GM21576 (cell line): Measurements from ENCODE around the gene C1QTNF9.
A peak's percentile ranks its signal among the peaks of the same experiment; 100 is the strongest.
"Not testable (repeated sequence)": the region's sequence is repeated elsewhere in the genome, so short reads cannot be mapped to it uniquely, and the experiment has no call there.

ENCODE experiments used
- ATAC-seq: cut with Tn5 transposase; IDR thresholded peaks from one replicate; pipeline ENCODE4 v1.9.1; 2021; ENCODE audit warnings: mild to moderate bottlenecking, moderate library complexity; ENCODE audit not compliant: unreplicated experiment

Gene C1QTNF9, protein sequence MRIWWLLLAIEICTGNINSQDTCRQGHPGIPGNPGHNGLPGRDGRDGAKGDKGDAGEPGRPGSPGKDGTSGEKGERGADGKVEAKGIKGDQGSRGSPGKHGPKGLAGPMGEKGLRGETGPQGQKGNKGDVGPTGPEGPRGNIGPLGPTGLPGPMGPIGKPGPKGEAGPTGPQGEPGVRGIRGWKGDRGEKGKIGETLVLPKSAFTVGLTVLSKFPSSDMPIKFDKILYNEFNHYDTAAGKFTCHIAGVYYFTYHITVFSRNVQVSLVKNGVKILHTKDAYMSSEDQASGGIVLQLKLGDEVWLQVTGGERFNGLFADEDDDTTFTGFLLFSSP

DNA sequence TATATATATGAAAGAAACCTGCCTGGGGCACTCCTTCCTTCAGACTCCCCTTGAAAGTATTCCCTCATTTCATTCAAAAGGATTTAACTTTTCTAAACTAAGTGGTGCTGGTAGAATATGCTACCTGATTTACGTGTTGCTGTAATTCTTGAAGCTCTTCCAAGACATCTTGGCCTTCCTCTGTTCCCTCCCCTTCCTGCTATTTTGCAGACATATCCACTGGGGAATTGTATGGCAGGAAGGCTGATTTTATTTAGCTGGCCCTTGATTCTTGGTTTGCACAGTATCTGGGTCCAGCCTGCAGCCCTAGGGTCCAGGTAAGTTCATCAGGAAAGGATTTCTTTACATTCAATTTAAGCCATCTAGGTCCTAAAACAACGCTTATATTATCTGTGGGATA is at the start of gene C1QTNF9:
Gene C1QTNF9 (plus strand): TSS at position 281 of the 400 bp plus-strand sequence. CDS start 6,424 bp downstream, outside the sequence.
- ATAC-seq, result not testable (repeated sequence)

DNA sequence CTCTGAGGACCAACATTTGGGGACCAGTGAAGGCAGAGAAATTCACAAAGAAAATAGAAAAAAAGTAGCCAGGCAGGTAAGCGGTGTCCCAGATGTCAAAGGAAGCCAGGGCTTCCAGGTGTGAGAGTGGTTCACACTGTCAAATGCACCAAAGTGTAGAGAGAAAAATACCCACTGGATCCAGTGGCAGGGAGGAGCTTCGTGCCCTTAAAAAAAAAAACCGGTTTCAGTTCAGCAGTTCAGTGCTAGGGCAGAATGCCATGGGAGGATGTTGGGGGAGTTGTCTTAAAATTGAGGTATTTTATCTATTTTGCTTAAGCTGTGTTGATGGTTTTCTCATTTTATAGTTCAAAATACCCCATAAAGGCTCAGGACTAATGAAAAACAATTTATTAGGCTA is 47.8 kb upstream of the C1QTNF9 start:
- no peak for ATAC-seq

DNA sequence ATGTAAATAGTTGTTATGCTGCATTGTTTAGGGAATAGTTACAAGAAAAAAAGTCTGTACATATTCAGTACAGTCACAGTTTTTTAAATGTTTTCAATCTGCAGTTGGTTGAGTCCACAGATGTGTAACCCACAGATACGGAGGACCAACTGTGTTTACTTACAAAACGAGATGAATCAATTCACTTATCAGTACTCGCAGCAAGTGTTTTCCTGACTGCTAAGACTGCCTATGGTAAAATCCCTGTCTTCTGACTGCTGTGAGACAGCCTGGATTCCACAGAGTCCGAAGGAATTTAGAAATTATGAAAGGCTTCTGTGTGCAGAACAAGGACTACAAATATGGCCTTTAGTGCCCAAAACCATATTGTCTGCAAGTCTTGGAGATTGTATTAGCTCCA is 45.7 kb upstream of the C1QTNF9 start:
- no peak for ATAC-seq

DNA sequence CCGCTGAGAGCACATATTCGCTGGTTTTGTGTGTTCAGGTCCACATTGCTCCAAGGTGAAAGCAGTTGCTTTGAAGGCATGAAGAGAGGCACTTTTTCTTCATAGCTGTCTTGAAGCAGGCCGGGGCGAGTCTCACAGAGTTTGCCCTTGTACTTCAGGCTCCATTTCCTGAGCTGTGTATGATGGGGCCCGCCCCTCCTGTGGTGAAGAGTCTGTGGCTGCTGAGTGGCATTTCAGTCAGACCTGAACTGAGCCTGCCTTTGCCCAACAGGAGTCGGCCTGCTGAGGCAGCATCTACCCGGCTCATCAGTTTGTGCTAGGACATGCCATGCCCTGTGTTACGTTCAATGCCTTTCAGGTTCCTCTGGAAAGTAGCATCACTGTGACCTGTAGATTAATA is 44.4 kb upstream of the C1QTNF9 start:
- ATAC-seq, result peak; percentile 52

DNA sequence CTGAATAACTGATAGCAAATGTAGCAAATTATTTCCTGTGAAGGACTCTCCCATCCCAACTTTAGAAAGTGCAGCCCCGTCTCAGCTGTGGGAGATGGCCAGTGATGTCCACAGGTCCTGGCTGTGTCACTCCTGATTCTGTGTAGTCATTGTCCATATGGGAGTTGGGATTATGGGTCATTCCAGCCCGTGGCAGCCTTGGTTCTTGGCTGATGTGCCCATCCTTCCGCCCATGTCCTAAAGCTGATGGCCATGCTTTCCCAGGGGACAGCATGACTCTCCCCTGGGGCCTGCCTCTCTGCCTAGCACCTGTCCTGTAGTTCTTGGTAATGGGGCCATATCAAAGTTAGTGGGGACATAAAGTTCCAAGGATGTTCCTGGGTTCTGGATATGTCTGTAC is 43.9 kb upstream of the C1QTNF9 start:
- no peak for ATAC-seq

DNA sequence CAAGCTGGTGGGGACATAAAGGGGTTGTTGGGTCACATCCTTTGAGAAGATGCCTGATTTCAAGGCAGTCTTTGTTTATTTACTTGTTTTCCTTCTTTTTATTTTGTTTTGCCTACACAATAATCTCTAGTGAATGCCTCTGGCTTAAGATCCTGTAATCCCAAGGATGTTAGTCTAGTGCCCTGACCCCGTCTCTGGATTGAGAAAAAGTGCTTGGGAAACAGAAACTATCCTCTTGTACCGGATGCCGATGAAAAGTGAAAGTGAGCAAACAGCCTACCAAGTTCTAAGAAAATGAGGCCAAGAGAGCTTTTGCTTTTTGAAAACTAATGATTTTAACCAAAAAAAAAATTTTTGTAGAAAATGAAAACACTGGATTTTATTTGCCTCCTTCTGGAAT is 42.1 kb upstream of the C1QTNF9 start:
- no peak for ATAC-seq

DNA sequence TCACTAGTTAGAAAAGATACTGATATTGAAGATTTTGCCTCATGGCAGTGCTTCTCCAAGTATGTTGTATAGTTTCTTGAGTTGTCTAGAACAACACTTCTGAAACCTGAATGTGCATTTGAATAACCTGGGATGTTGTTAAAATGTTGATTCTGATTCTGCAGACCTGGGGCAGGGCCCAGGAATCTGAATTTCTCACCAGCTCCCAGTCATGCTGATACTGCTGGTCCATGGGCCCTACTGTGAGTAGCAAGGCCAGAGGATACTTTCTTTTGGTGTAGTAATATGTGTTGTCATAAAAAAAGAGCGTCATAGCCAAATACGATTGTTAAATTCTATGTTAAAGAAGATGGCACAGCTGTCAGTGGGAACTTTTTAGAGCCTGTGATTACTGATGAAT is 41.6 kb upstream of the C1QTNF9 start:
- ATAC-seq, result no peak

DNA sequence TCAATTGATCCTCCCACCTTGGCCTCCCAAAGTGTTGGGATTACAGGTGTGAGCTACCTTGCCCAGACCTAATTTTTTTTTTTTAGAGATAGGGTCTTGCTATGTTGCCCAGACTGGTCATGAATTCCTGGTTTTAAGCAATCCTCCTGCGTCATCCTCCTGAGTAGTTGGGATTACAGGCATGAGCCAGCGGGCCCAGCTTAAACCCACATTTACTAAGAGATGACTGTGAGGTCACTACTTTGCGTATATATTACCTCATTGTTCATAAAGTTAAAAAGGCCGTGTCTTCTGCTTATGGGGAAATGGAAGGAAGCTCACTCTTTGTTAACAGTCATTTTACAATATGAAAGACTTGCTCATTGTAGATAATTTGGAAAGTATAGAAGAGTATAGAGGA is 39.6 kb upstream of the C1QTNF9 start:
- no peak for ATAC-seq

DNA sequence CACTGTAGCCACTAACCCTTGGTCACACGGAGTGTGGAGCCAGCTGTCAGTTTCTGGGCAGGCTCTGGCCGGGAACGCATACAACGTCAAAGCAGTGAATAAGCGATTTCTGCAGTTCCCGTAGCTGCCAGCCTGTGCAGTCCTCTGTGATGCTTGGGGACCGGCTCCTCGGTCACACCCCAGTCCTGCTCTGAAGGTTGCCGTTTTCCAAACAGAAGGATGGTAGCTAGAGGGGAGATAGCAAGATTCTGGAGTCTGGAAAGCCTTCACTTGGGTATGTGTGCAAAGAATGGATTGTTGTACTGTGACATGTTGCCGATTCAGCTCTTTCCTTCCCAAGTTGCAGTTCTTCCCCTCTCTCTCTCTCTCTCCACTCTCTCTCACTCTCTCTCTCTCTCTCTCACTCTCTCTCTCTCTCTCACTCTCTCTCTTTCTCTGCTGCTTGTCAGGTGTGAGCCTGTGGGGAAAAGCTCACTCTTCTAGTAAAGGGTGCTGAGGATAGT is 38.7 kb upstream of the C1QTNF9 start:
- ATAC-seq, result peak; percentile 51

DNA sequence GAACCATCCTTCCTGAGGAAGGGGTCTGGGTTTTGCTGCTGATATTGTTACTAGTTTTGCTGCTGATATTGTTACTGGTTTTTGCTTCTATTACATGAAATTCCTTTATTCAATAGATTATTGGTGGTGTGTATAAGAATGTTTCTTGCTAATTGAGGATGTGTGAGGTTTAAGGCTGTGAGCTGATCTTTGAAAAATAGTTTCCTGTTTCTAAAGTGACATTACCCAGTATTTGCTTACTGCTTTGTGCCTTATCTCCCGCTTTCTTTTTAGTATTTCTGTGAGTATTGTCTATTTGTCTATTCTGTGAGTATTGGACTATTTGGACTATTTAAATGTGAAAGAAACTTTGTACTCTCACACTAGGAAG is 38.2 kb upstream of the C1QTNF9 start:
- no peak for ATAC-seq

DNA sequence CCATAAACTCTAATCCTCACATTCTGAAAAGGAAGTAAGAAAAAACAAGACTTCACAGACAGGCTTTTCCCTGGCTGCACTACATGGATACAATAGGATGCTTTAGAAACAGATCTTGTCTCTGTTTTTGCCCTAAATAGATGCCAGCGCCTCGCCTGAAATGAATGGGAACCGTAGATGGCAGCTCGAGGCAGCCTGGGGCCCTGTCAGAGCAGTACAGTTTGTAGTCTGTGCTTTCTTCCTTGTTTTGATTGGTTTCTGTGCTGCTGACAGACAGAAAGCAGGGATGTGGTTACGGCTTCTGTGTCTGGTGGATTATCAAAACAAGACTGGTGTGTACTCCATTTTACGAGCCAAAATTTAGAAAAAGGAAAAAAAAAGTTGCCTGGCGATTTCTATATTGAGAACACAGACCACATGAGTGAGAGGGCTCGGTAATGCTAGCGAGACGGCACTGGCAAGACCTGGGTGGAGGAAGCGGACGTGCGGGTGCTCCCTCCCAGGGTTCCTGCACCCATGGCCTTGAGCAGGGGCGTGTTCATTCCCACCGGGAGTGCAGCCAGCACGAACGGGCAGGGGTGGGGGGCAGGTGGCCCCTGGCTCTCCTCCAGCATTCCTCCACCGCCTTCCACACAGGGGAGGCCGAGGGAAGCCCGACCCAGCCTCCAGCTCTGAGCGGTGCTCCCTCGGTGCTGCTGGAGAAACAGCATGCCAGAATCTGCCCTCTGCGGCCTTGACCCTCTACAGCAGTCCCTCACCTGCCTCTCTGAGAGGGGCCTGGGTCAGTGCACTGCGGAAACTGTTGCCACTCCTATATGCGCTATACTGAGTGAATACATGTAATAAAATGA is 37.6 kb upstream of the C1QTNF9 start:
- ATAC-seq, result peak; percentile 43

DNA sequence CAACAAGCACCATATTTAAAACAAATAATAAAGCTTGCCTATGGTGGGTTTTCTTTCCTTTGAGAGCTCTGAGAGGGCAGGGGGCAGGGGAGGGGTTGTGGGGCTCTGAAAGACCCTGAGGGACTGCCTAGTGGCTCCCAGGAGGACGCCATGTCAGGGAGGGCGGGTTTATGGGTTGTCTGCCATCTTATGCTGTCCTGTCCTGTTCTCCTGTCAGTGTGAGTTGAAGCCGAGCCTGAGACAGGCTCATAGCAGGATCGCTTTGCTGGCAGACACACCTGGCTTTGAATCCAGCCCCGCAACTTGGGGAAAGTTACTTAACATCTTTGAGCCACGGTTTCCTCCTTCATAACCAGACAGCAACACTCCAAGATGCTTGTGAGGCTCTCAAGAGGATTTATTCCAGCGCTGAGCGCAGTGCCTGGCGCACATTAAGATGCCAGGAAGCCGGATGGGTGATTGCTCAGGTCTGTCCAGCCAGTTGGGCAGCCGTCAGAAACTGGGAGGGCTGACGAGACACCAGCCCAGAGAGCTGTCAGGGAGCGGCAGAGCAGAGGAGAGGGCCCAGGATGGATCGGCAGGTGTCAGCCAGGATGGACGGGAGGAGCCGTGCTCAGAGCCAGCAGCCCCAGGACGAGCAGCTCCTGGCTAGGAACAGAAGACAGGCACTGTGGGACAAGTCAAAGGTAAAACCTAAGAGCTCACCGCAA is 36.8 kb upstream of the C1QTNF9 start:
- no peak for ATAC-seq

DNA sequence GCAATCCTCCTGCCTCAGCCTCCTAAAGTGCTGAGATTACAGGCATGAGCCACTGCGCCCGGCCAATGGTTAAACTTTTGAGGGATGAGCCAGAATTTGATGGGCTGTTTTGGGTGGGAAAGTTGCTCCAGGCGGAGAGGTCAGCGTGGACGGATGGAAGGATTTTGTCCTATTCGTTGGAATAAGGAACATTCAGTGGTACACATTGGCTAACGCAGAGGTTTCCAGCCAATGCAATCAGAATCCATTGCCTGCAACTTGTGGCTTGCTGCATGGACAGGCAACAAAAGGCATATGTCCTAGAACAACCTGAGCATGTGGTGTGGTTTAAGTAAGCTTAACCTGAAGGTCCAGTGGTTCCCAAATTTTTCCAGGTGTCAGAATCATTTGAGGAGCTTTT is 35.5 kb upstream of the C1QTNF9 start:
- ATAC-seq, result no peak

DNA sequence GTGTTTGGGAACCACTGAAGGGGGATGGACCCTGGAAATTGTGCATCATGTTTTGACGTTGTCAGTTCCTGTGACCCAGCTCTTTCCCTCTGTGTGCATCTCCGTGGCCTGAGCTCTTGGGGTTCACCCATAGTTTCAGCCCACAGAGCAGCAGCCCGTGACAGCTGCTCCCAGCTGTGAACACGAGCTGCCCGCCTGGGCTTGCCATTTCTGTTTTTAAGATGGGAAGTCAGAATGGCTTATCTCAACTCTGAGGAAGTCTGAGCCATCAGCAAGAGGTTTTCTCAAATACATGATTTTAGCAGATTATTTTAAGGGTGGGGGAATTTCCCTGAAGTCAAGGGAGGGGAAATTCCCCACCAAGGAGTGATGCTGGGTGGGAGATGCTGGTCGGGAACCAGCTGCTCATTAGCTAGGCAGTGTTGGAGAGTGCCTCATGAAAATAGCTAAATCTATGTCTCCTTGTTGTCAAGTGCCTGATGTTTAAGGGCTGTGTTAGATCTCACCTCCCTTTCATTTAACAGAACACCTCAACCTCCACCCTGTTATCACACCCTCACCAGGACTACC is 34.8 kb upstream of the C1QTNF9 start:
- ATAC-seq, result peak; percentile 37

DNA sequence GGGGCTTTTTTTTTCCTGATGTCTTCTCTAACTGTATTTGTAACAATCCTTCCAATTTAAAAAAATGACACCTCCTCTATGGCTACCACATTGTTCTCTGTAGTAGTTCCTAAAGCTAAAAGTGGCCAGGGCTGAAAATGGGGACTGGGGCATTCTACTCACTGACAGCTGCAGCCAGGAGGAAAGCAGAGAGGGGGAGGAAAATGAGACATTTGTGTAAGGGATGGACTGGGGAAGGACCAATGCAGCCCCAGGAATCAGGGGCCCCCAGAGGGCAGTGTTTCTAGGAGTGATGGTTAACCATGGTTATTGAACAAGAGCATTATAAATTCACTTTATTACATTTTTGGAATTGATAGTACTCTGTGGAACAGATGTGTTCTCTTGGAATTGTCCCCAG is 34.3 kb upstream of the C1QTNF9 start:
- ATAC-seq, result no peak

DNA sequence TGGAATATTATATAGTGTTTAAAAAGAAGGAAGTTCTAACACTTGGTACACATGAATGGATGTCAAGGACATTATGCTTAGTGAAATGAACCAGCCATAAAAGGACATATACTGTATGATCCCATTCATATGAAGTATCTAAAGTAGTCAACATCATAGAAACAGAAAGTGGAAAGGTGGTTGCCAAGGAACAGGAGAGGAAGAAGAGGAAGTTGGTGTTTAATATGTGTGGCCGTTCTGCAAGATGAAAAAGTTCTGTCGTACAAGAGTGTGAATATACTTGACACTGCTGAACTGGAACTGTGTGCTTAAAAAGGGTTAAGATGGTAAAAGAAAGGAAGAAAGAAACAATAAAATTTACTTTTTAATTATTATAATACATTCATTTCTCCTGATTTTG is 33.1 kb upstream of the C1QTNF9 start:
- no peak for ATAC-seq

DNA sequence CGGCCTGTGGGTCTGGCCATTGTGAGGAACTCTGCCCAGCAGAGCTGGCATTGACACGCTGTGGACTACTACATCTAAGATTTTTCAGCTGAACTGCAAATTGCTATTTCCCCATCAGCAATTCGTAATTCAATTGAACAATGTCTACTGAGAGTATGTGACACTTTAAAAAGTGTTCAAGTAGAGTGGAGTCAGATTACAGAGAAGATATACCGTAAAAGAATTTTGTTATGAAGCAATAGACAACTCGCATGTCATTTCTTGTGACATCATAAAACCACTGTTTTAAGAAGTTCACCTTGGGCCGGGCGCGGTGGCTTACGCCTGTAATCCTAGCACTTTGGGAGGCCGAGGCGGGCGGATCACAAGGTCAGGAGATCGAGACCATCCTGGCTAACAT is 32.5 kb upstream of the C1QTNF9 start:
- ATAC-seq, result no peak

DNA sequence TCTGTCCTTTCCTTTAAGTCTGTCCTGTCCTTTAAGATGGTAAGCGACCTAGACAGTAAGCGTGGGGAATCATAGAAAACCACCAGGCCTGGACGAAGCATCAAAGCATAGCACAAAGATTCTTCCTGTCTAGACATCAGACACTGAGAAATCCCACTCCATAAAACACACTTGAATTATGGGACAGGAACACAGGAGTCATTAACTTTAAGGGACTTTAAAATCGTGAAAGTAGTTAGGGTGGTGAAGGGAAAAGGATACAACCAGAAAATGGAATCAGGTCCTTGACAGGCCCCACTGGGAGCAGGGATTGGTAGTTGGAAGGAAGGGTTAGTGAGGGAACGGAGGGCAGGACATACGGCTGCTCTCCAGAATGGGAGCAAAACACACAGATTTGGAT is 31.6 kb upstream of the C1QTNF9 start:
- no peak for ATAC-seq

DNA sequence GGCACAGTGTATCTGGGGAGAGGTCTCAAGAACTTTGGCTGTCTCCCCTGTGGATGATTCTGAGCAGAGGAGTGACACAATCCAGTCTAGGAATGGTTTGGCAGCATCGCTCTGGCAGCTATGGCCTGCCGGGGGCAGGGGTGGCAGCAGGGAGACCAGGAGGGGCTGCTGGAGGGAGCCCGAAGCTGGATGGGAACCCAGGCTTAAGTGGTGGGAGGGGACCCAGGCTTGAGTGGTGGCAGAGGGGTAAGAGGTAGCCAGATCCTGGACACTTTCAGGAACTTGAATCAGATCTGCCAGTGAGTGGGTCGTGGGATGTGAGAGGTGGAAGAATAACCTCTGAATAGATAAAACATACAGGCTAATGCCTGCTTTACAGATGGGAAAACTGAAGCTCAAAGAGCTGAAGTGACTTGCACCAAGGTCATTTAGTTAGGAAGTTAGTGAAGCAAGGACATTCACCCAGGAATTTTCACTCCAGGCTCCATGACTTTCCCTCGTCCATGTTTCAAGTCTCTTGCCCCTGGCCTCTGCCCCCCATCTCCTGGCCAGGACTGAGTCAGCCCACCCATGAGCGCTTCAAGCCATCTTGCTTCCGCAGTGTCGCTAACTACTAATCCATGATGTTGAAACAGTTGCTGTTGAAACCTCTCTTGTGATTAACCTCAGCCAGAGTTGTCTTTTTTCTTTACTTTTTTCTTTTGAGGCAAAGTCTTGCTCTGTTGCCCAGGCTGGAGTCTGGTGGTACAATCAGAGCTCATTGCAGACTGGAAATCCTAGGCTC is 29.9 kb upstream of the C1QTNF9 start:
- ATAC-seq, result no peak

DNA sequence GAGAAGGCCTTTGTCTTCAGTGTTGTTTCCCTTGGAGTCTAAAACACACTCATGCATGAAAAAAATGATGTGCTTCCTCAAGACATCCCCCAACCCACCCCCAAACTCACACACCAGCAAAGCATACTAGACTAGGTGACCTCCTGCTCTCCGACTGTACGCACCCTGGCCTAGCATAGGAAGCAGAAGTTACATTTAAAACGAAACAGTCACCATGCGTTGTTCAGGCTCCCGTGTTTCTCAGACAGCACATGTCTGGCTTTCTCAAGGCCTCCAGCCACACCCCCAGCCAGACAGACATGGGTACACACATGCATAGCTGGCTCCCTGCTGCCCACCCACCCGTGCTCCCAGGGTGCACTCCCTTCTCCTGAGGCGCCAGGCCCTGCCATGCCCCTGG is 28.7 kb upstream of the C1QTNF9 start:
- ATAC-seq, result no peak
